Amygdala (tissue), 56 donors: Measurements from ENCODE around the gene TMTC2.

ENCODE experiments used
- DNase-seq, 56 donors: peaks; one replicate each; lab custom pipeline; 2025; lab: John Stamatoyannopoulos, UW

TMTC2 gene

DNA sequence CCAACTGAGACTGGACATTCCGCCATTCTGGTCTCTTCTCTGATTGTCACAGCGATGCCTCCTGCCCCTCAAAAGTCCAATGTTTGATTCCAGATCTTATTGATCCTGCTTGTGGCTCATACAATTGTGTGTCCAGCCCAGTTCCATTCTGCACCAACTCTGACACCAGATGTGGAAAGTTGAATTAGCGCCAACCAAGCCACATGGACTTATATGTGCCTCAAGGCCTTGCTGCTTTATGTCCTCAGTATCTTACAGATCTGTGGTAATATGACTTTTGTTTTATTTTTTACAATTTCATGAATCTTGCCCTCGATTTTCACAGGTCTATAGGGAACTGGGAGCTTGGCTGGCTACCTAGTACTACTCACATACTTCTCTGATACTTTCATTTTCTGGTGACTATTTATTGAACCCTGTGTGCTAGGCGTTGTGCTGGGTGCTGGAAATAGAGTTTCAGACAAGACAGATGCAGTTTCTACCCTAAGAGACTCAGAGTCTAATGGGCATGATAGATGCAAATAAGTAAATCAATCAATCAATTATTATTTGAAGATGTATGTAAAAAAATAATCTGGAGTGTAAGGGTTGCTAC is 472.0 kb downstream of the TMTC2 start:
- no peak for DNase-seq

DNA sequence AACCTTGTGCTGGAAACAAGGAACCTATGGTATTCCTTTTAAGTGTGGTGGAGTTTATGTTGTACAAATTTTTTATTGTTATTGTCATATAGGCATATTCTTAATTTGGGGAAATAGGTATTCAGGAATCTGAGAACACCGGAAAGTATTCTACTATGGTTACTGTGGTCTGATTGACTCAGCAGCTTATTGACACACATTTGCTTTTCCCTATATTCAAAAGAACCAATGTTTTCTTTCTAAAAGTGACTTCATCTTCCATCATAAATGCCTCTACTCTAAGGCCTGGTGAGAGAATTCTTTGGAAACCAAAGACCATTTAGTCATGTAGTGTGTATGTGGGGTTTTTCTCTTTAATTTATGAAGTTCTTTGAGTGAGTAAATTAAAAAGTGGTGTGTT is 474.8 kb downstream of the TMTC2 start:
- DNase-seq = no peak

DNA sequence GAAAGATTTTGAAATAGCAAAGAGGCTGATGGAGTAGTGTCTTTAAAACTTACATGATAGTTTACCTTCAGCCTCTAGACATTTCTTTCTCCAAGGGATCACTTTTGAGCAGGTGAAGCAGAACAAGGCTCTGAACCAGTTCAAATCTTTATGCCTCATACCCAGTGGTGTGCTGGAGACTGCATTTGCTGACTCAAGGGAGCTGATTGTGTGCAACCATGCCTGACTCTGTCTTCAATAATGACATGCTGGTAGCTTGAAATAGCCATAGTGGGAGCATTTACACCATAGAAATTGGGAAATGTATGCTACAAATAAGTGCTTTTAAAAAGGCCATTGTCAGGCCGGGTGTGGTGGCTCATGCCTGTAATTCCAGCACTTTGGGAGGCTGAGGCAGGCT is 482.0 kb downstream of the TMTC2 start:
- DNase-seq = no peak

DNA sequence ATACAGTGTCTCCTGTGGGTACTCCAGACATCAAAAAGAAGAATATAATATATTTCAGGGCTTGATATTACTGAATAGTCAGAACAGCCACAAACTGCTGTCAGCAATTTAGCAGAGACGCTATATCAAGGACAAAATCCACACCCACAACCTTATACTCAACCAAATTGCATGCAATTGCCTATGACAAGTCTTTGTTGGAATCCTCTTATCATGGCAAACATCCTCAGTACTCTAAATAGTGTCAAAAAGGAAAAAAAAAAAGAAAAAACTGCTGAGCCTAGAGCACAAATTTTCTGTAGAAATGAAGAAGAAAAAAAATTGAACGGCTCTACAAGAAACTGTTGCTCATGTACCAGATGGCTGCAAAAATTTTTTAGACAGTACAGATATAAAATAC is 485.7 kb downstream of the TMTC2 start:
- no peak for DNase-seq

DNA sequence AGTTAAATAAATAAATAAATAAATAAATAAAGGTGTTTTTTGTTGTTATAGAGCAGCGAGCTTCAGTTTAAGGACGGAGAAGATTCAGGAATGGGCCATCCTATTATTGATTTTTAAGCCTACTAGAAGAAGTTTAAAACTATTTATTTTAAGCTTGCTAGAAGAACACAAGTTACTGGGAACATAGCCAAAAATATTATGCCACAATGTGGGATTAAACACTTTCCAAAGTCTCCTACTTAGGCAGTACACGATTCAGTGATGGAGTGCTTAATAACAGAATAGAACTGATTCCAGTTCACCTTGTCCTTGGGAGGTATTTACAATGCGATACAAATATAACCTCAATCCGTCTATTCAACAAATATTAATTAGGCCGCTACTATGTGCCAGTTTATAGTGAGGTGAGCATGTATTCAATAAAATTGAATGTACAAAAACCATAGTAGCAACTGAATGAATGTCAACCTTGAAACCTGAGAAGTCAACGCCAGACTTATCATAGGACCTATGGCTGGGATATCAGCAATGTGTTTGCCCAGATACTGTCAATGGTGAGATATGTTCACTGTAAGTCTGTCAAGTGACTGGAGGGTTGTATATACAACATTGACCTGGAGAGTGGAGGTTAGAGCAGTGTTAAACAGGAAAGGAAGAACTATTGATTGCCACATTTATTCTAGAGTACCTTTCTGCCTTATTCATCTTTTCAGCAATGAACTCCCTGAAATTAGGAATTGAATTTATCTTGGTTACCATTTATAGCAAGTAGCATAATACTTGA is 486.4 kb downstream of the TMTC2 start:
- DNase-seq = no peak

DNA sequence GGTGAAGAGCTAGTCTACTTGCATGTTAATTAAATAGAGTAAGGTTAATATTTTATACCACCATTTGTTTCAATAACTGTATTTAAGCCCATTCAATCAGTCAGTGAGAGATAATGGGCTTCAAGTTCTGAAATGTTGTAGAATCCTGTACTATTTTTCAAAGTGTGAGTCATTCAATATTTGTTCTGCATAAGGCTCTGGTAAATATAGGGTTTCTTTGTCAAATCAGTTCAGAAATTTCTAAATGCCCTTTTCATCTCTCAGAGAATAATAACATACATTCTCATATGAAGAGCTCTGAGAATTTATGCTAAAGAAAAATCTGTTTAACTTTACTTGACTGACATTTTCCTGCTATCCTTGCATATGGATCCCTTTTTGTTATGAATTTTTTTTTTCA is 493.3 kb downstream of the TMTC2 start:
- no peak for DNase-seq

DNA sequence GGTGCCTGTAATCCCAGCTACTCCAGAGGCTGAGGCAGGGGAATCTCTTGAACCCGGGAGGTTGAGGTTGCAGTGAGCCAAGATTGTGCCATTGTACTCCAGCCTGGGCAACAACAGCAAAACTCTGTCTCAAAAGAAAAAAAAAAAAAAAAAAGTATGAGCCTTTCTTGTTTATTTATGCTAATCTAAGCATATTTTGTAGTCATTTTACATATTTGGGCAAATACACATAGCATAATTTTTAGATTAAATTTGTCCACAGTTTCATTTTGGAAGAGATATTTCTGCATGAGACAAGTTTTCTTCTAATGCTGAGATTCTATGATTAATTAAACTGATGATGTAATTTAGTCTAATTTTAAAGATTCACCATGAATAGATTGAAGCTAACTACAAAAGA is 494.4 kb downstream of the TMTC2 start:
- DNase-seq = no peak

DNA sequence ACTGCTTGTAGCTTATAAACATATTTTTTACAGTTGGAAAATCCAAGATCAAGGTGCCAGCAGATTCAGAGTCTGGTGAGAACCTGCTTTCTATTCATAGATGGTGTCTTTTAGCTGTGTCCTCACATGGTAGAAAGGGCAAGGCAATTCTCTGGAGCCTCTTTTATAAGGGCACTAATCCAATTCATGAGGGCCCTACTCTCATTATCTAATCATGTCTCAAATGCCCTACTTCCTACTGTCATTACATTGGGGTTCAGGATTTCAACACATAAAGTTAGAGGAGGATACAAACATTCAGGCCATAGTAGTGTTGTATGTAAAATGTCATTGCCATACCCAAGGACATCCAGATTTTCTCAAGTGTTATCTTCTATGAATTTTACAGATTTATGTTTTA is 496.4 kb downstream of the TMTC2 start:
- no peak for DNase-seq
